Spleen (tissue), 11 donors: ENCODE results near the gene HMMR. TPM values are rescaled to one million over a fixed set of nuclear protein-coding genes. Genes with fewer than 3 reads are reported as not detected.
A peak's percentile ranks its signal among the peaks of the same experiment; 100 is the strongest.

ENCODE experiments used
- DNase-seq: peaks from one replicate; pipeline ENCODE4 v3.0.0-alpha.2; 2020
- H3K27ac ChIP-seq, 8 donors: fragments of 200-600 bp; sonication (generic) in 7 of 8; 1 replicate in 4 of 8; 2 replicates in 4 of 8; pipeline versions ENCODE4 v1.5.0 to v1.8.0; 2016 to 2021; ENCODE audit warnings: inconsistent platforms in 4 of 8, mild to moderate bottlenecking in 4 of 8, moderate library complexity in 1 of 8
- H3K27me3 ChIP-seq, 7 donors: fragments of 200-600 bp; sonication (generic) in 6 of 7; replicated peaks in 1 of 7; 1 replicate in 4 of 7; 2 replicates in 3 of 7; pipeline versions ENCODE4 v1.5.0 to v1.8.0; 2016 to 2021; ENCODE audit warnings: inconsistent platforms in 3 of 7, mild to moderate bottlenecking in 1 of 7
- H3K36me3 ChIP-seq, 6 donors: fragments of 200-600 bp; sonication (generic) in 5 of 6; 1 replicate in 4 of 6; 2 replicates in 2 of 6; pipeline versions ENCODE4 v1.5.0 to v1.8.0; 2016 to 2021; ENCODE audit warnings: inconsistent platforms in 2 of 6
- H3K4me1 ChIP-seq, 6 donors: fragments of 200-600 bp; sonication (generic) in 5 of 6; 1 replicate in 3 of 6; 2 replicates in 3 of 6; pipeline versions ENCODE4 v1.5.0 to v1.8.0; 2016 to 2021; ENCODE audit warnings: inconsistent platforms in 3 of 6
- H3K4me3 ChIP-seq, 8 donors: fragments of 200-600 bp; sonication (generic) in 7 of 8; 1 replicate in 4 of 8; 2 replicates in 4 of 8; pipeline versions ENCODE4 v1.5.0 to v1.8.0; 2016 to 2021; ENCODE audit warnings: inconsistent platforms in 4 of 8, mild to moderate bottlenecking in 4 of 8, moderate library complexity in 2 of 8
- H3K9me3 ChIP-seq, 8 donors: fragments of 200-600 bp; sonication (generic) in 7 of 8; 1 replicate in 4 of 8; 2 replicates in 4 of 8; pipeline versions ENCODE4 v1.5.0 to v1.8.0; 2016 to 2021; ENCODE audit warnings: inconsistent platforms in 4 of 8
- CTCF ChIP-seq, 11 experiments: fragments of 200-600 bp in 7 of 11; fragments of 450-650 bp in 4 of 11; sonication (generic) in 4 of 11; IDR thresholded peaks in 8 of 11; conservative IDR thresholded peaks in 3 of 11; 1 replicate in 7 of 11; 2 replicates in 4 of 11; pipeline versions ENCODE4 v1.4.0 to v1.8.0; 2016 to 2021; ENCODE audit warnings: antibody characterized with exemption in 11 of 11, inconsistent platforms in 4 of 11, mild to moderate bottlenecking in 1 of 11
- POLR2A ChIP-seq, 3 donors: fragments of 450-650 bp; IDR thresholded peaks; one replicate each; pipeline ENCODE4 v1.5.1; 2017; ENCODE audit warnings: antibody characterized with exemption in 3 of 3, mild to moderate bottlenecking in 1 of 3
- POLR2AphosphoS5 ChIP-seq, 3 donors: sonication (generic); formaldehyde crosslinking; IDR thresholded peaks; one replicate each; pipeline ENCODE4 v1.5.1; 2017; ENCODE audit warnings: antibody characterized with exemption in 3 of 3
- WGBS, 5 donors: extraction: QIAGEN DNeasy Blood & Tissue Kit in 3 of 5; methylation state at CpG; one replicate each; pipeline versions ENCODE4 v1.1.5 to v1.1.7; 2013 to 2018; 5-methylcytosine and 5-hydroxymethylcytosine counted together
- intact Hi-C: fragments of 100-400 bp; cut with DNase I; formaldehyde crosslinking; loops from one replicate; pipeline ENCODE4 v1.15.0; 2023; ENCODE audit warnings: low total_unique reads
- polyA plus RNA-seq, 3 donors: library from polyadenylated mRNA; stranded (reverse); fragments of 200-250 nt; gene quantifications; one replicate each; pipeline ENCODE4 v1.2.1, GENCODE V29; 2013
- total RNA-seq, 7 donors: library from RNA; depleted of rRNA in 3 of 7; stranded (reverse); fragments of >200 nt in 3 of 7; fragmentation: NEBNext Ultra II Directional in 4 of 7; extraction: Animal tissue kit (Norgen Biotek cat#: 25700) in 4 of 7; gene quantifications; one replicate each; pipeline versions ENCODE4 v1.1.0 to v1.2.1, GENCODE V29; 2016 to 2021
- donor health status: healthy with polysubstance abuse.
- donor health status: DM: no; HTN: no; CAD: no; lungs with moderate emphysema.
- donor health status: DM: no; HTN: no; CAD: no.
- donor health status: Bipolar disorder and iron deficiency.
- donor health status: healthy.
- donor health status: DM: no; HTN: no; CAD: no.
- donor health status: DM: yes; HTN: yes; CAD: no.

The HMMR gene
- total and polyA plus RNA-seq, 10 donors = 0.65 to 10.4 (median 3.3) TPM

GRCh38 chr5:163475411-163475810 lies 15.0 kb downstream of the HMMR start:
- Histone ChIP-seq H3K4me1 (no peaks in the 10 kb centered on the region), H3K9me3 (no peaks in the 10 kb centered on the region), H3K36me3 (peaks cover 0 to 43% (median 0%) of the 10 kb centered on the region in 6 donors), H3K4me3 (no peak overlapping the region), H3K27me3 (no peaks in the 10 kb centered on the region), H3K27ac (no peak overlapping the region)
- intact Hi-C loops = no loop called here
- WGBS, 5 donors = 79 to 97% (median 86%) methylated on average over 2 of the region's 2 CpGs
- TF ChIP-seq CTCF (IDR thresholded peaks at IDR 0.05 in 8 of 11, conservative IDR thresholded peaks at IDR 0.05 in 3 of 11) (no peak), POLR2AphosphoS5 (IDR thresholded peaks at IDR 0.05) (no peak), POLR2A (IDR thresholded peaks at IDR 0.05) (no peak)
- DNase-seq = no peak

- Histone ChIP-seq H3K4me3 (no peak overlapping the region), H3K4me1 (no peaks in the 10 kb centered on the region), H3K27ac (no peak overlapping the region), H3K27me3 (no peaks in the 10 kb centered on the region), H3K9me3 (no peaks in the 10 kb centered on the region), H3K36me3 (peaks cover 0 to 52% (median 0%) of the 10 kb centered on the region in 6 donors)
- DNase-seq = no peak
- 94 to 100% (median 98%) methylated on average over 2 of the region's 2 CpGs for WGBS, 5 donors
- TF ChIP-seq CTCF (IDR thresholded peaks at IDR 0.05 in 8 of 11, conservative IDR thresholded peaks at IDR 0.05 in 3 of 11) = no peak
- TF ChIP-seq POLR2A (IDR thresholded peaks at IDR 0.05) = no peak
- TF ChIP-seq POLR2AphosphoS5 (IDR thresholded peaks at IDR 0.05) = no peak
- intact Hi-C loops = no loop called here
Observed at GRCh38 chr5:163478126-163478981, 17.9 kb downstream of the HMMR start.

- intact Hi-C loops = no loop called here
- no peaks in the 10 kb centered on the region for H3K27me3 ChIP-seq
- H3K4me3 ChIP-seq = no peak overlapping the region
- TF ChIP-seq CTCF (IDR thresholded peaks at IDR 0.05 in 8 of 11, conservative IDR thresholded peaks at IDR 0.05 in 3 of 11) (no peak), POLR2AphosphoS5 (IDR thresholded peaks at IDR 0.05) (no peak), POLR2A (IDR thresholded peaks at IDR 0.05) (no peak)
- no peak for DNase-seq
- no peaks in the 10 kb centered on the region for H3K9me3 ChIP-seq
- WGBS, 5 donors = 95 to 100% (median 100%) methylated on average over 1 of the region's 1 CpG
- no peak overlapping the region for H3K27ac ChIP-seq
- H3K36me3 ChIP-seq = peaks cover 0 to 52% (median 0%) of the 10 kb centered on the region in 6 donors
- H3K4me1 ChIP-seq = no peaks in the 10 kb centered on the region
Observed at GRCh38 chr5:163478982-163479271, 18.5 kb downstream of the HMMR start.

GRCh38 chr5:163489055-163489744 lies 28.8 kb downstream of the HMMR start:
- intact Hi-C loops = no loop called here
- DNase-seq = no peak
- H3K36me3 ChIP-seq = peaks cover 0 to 26% (median 0%) of the 10 kb centered on the region in 6 donors
- no peak overlapping the region for H3K4me3 ChIP-seq
- H3K27ac ChIP-seq = no peak overlapping the region
- H3K4me1 ChIP-seq = no peaks in the 10 kb centered on the region
- TF ChIP-seq POLR2A (IDR thresholded peaks at IDR 0.05) (no peak), CTCF (IDR thresholded peaks at IDR 0.05 in 8 of 11, conservative IDR thresholded peaks at IDR 0.05 in 3 of 11) (peak in 2 of 11 experiments; percentile 16 to 19)
- WGBS, 5 donors = 83 to 92% (median 91%) methylated on average over 5 to 6 of the region's 6 CpGs
- no peaks in the 10 kb centered on the region for H3K9me3 ChIP-seq
- no peaks in the 10 kb centered on the region for H3K27me3 ChIP-seq
